ENCODE measurements around the gene PDC. TPM values are rescaled to one million over a fixed set of nuclear protein-coding genes. Genes with fewer than 3 reads are reported as not detected.

The PDC gene
- total and polyA plus RNA-seq, 2 donors (not counting 3 experiments of a cell fraction or from before 2014, with no cell fraction given), result not detected

DNA sequence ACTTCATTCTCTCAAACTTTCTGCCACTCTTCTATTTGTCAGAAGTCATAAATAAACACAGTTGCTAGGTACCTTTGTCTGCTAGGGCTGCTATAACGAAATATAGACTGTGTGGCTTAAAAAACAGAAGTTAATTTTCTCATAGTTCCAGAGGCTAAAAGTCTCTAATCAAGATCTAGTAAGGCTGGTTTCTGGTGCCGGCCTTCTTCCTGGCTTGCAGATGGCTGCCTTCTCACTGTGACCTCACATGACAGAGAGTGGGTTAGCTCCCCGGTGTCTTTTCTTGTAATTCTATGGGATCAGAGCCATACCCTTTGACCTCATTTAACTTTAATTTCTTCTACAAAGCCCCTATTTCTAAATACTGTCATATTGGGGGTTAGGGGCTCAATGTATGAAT is 5.9 kb downstream of the PDC start:
- ChIA-PET CTCF (no interaction called here), POLR2A (no interaction called here)
- no TSS peak for BruUV-seq (replicated peaks)
- intact Hi-C loops (cut with micrococcal nuclease) (no loop called here), dilution Hi-C loops (cut with MboI; ENCODE audit: extremely low pct_ligation_motif_present, low sequenced_read_pairs) (no loop called here)
- H3K4me2 ChIP-seq (ENCODE audit: insufficient read depth, low read length), result no peak overlapping the region
- no peaks in the 10 kb centered on the region for H4K20me1 ChIP-seq (replicated peaks; ENCODE audit: control insufficient read depth, extremely low read depth, insufficient read depth, low read length)
- no peaks in the 10 kb centered on the region for H3K79me2 ChIP-seq (ENCODE audit: control insufficient read depth, insufficient read depth, low read length)
- no peaks in the 10 kb centered on the region for H3K27me3 ChIP-seq (ENCODE audit: control insufficient read depth in 2 of 2, insufficient read depth in 2 of 2, low read length in 2 of 2)
- H3K4me3 ChIP-seq (replicated peaks in 1 of 3; ENCODE audit: insufficient read depth in 1 of 3, low read depth in 1 of 3, low read length in 3 of 3), result no peak overlapping the region
- FAIRE-seq, result no peak
- TF ChIP-seq JUN (IDR thresholded peaks at IDR 0.05; ENCODE audit: borderline replicate concordance, insufficient read depth, insufficient read length, low read depth) (no peak), POLR2A (IDR thresholded peaks at IDR 0.05; ENCODE audit: low read depth, low read length) (no peak), EZH2 (IDR thresholded peaks at IDR 0.05; ENCODE audit: borderline replicate concordance, low read depth, low read length, severe bottlenecking) (no peak), FOS (IDR thresholded peaks at IDR 0.05; ENCODE audit: borderline replicate concordance, insufficient read depth, low read length) (no peak), GATA2 (IDR thresholded peaks at IDR 0.05; ENCODE audit: insufficient read depth, insufficient read length, low read depth, low read length) (no peak), POLR2AphosphoS5 (IDR thresholded peaks at IDR 0.05; ENCODE audit: insufficient read depth, low read depth, low read length) (no peak), MYC (IDR thresholded peaks at IDR 0.05; ENCODE audit: low read depth, low read length) (no peak)
- TF ChIP-seq, protein P1, sequence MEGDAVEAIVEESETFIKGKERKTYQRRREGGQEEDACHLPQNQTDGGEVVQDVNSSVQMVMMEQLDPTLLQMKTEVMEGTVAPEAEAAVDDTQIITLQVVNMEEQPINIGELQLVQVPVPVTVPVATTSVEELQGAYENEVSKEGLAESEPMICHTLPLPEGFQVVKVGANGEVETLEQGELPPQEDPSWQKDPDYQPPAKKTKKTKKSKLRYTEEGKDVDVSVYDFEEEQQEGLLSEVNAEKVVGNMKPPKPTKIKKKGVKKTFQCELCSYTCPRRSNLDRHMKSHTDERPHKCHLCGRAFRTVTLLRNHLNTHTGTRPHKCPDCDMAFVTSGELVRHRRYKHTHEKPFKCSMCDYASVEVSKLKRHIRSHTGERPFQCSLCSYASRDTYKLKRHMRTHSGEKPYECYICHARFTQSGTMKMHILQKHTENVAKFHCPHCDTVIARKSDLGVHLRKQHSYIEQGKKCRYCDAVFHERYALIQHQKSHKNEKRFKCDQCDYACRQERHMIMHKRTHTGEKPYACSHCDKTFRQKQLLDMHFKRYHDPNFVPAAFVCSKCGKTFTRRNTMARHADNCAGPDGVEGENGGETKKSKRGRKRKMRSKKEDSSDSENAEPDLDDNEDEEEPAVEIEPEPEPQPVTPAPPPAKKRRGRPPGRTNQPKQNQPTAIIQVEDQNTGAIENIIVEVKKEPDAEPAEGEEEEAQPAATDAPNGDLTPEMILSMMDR (IDR thresholded peaks at IDR 0.05; ENCODE audit: extremely low read depth in 1 of 2, insufficient read depth in 1 of 2, low read depth in 1 of 2, low read length in 2 of 2), result no peak
- TF ChIP-seq, protein P2, sequence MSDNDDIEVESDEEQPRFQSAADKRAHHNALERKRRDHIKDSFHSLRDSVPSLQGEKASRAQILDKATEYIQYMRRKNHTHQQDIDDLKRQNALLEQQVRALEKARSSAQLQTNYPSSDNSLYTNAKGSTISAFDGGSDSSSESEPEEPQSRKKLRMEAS (IDR thresholded peaks at IDR 0.05; ENCODE audit: insufficient read depth, insufficient read length), result no peak
- no peak overlapping the region for H3K27ac ChIP-seq (ENCODE audit: insufficient read depth, low read depth, low read length)
- H3K4me1 ChIP-seq (ENCODE audit: control insufficient read depth, extremely low read depth, insufficient read depth, low read length), result no peaks in the 10 kb centered on the region
- no peaks in the 10 kb centered on the region for H3K9me1 ChIP-seq (replicated peaks; ENCODE audit: control insufficient read depth, extremely low read depth, insufficient read depth, low read length)
- no peak for DNase-seq (ENCODE audit: low read depth, low spot score)
- H3K9me3 ChIP-seq (replicated peaks; ENCODE audit: control insufficient read depth, insufficient read depth, low read length), result no peaks in the 10 kb centered on the region
- no peaks in the 10 kb centered on the region for H3K36me3 ChIP-seq (ENCODE audit: control insufficient read depth in 2 of 2, extremely low read depth in 1 of 2, insufficient read depth in 2 of 2, low read length in 2 of 2)
- no peak overlapping the region for H3K9ac ChIP-seq (replicated peaks; ENCODE audit: extremely low read depth, insufficient read depth, low read length)
- H2AFZ ChIP-seq (ENCODE audit: low read depth, low read length), result no peak overlapping the region

Data from endothelial cell of umbilical vein (primary cell).